Pons (tissue), 1 donor: ENCODE measurements around the gene HTATIP2.
"Not testable (repeated sequence)": the region's sequence is repeated elsewhere in the genome, so short reads cannot be mapped to it uniquely, and the experiment has no call there.

Experiments used
- DNase-seq: peaks from one replicate; pipeline ENCODE4 v3.0.0-alpha.2; 2016; ENCODE audit warnings: low spot score

Gene HTATIP2

DNA sequence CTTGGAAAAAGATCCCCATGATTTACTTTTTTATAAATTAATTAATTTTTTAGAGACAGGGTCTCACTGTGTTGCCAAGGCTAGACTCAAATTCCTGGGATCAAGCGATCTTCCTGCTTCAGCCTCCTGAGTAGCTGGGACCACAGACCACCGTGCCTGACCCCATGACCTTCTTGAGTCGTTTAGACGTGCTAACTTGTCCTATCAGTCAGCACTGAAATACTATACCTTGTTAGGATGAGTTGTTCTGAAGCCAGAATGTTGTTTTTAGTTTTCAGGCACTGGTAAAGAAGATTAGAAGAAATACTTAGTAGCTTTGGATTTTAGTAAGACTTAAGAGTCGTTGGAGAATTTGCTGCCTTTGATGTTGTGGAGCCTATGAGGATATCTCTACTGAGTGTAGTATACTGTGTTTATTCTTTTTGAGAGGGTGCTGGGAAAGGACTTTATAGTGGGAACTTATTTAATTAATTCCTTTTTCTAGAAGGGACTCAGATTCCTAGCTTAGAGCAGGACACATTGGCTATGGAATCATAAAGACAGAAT, 8.6 kb downstream of the HTATIP2 start:
- no peak for DNase-seq

DNA sequence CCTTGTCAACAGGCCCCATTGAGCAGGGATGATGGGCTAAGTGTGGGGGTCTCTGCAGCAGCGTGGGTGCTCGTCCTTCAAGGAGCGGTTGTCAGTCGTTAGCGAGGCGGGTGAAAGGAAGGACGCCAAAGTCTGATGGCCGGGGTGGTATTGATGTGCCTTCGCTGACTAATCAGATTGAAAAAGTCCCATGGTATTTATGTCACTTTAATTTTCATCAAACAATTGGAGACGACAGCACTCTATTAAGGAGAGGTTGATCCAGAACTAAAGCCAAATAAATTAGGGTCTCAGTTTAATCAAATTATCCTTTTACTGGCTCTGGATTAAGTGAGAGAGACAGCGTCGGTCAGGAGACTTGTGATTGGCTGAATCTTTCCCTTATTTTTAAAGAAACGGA, 9.6 kb downstream of the HTATIP2 start:
- DNase-seq, result no peak

GRCh38 chr11:20373568-20374209, 10.2 kb downstream of the HTATIP2 start:
- DNase-seq, result no peak

GRCh38 chr11:20374741-20375300, 11.3 kb downstream of the HTATIP2 start:
- no peak for DNase-seq

DNA sequence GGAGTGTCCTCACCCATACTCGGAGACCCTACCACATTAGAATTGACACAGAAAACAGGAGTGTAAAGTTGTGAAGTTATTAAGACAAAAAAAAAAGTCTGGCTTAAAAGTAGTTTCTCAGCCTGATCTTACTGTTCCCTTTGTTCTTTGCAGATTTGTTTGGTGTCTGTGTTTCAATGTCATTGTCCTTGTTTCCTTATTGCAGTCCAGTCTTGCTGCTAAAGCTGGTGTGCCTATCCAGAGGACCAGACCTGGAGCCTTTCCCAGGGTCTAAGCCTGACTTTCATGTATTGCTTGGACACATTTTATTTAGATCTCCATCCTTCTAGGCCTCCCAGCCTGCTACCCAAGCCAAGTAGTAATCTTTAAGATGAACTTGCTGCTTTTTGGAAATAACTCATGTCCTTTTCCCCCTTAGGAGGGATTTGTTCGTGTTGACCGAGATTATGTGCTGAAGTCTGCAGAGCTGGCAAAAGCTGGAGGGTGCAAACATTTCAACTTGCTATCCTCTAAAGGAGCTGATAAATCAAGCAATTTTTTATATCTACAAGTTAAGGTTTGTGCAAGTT, 12.7 kb downstream of the HTATIP2 start:
- DNase-seq, result no peak

DNA sequence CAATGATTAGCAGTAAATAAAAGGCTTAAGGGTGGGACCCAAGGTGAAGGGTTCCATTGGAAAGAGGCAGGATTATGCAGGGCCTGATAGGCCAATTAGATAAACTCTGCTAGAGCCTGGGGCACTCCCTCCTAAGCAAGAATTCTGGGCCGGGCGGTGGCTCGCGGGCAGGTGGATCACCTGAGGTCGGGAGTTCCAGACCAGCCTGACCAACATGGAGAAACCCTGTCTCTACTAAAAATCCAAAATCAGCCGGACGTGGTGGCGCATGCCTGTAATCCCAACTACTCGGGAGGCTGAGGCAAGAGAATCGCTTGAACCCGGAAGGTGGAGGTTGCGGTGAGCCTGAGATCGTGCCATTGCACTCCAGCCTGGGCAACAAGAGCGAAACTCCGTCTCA, 22.5 kb downstream of the HTATIP2 start:
- DNase-seq, result not testable (repeated sequence)

DNA sequence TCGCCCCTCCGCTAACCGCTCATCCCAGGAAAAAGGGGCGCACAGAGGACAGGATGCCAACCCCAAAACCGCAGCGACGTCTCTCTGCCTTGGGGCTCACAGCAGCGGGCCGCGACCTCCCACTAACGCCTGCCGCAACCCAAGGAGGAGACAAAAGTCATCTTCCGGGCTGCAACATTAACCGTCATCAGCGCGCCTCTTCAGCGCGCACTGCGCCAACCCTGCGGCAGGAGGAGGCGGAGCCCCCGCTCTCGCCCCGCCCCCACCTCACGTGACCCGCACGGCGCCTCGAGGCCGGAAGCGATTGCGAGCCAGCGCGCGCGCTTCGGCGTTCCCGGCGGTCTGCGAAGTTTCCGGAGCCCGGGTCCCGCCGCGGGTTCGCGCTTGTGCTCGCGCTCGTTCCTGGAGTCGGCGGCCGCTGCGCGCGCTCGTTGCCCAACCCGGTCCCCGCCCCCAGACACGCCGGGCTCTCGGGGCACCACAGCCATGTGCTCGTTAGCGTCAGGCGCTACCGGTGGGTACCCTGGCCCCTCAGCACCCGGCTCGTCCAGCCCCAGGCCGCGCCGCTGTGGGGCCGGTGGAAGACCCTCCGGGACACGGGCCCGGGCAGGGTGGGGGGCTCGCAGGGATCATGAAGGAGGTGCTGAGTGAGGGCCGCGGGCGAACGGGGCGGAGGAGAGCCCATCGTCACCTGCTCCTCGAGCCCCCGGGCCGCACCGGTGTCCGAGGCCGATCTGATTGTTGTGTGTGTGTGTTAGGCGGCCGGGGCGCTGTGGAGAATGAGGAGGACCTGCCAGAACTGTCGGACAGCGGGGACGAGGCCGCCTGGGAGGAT, 24.0 kb downstream of the HTATIP2 start, which contains the start of gene PRMT3:
TSS of gene PRMT3 (plus strand) at position 456 of the 835 bp plus-strand sequence. CDS start at position 487, 31 bp downstream.
- DNase-seq, result peak; percentile 89

- DNase-seq, result no peak
Observed at GRCh38 chr11:20388096-20389055, 24.9 kb downstream of the HTATIP2 start.

GRCh38 chr11:20397281-20397680, 33.8 kb downstream of the HTATIP2 start:
- peak; percentile 56 for DNase-seq

DNA sequence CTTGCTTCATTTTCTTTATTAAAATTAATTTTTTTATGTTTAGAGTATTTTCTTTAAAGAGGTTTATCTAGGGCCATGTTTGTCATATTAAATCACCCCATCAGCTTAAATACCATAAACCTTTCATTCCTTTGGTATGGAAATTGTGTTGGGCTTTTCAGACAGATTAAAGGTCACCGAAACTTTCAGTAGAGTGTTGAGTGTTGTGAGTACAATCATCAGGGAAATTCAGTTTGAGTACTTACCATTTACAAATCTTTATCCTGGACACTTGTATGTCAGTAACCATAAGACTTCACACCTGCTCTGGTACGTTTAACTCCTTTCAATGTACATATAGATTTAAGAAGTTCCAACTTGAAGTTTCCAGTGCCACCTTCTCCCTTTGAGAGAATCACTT, 36.0 kb downstream of the HTATIP2 start:
- DNase-seq, result no peak

GRCh38 chr11:20403059-20403458, 39.5 kb downstream of the HTATIP2 start:
- DNase-seq, result no peak

DNA sequence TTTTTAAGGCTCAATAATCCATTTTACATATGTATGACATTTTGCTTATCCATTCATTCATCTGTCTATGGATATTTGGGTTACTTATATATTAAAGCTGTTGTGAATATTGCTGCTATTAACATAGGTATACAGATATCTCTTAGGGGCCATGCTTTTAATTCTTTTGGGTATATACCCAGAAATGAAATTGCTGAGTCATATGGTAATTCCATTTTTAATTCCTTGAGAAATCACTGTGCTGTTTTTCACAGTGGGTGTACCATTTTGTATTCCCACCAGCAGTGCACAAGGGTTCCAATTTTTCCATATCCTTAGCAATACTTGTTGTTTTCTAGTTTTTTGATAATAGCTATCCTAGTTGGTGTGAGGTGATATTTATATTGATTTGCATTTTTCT, 43.0 kb downstream of the HTATIP2 start:
- DNase-seq, result no peak

DNA sequence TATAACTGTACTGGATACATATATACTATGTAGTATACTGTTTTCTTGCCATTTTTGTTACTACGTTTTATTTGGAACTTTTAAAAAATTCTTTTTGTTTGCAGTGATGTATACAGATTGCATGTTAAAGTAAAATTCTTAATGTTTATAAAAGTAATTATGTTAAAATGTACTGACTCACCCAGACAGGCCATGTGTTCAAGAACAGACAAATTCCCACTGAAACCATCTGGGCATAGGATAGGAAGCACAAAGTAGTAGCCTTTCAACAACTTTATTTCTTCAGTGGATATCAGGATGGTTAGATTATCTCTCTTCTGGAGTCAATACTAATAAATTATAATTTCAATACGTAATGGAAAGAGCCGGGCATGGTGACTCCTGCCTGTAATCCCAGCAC, 43.8 kb downstream of the HTATIP2 start:
- no peak for DNase-seq

DNA sequence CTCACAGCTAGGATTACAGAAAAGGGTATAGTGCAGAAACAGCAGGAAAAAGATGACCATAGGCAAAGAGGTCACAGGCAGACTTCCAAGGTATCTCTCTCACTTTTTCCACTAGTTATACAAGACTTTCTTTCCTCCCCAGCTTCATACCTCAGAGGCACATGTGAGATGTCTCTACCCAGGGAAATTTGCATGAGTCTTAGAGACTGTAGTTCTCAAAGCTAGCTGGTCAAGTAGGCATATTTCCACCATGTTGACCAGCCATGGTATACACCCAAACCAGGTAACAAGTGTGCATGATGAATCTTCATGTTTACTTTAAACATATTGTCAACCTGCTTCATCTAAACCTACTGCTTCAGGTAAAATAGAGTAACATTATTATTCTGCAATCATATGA, 51.9 kb downstream of the HTATIP2 start:
- no peak for DNase-seq

DNA sequence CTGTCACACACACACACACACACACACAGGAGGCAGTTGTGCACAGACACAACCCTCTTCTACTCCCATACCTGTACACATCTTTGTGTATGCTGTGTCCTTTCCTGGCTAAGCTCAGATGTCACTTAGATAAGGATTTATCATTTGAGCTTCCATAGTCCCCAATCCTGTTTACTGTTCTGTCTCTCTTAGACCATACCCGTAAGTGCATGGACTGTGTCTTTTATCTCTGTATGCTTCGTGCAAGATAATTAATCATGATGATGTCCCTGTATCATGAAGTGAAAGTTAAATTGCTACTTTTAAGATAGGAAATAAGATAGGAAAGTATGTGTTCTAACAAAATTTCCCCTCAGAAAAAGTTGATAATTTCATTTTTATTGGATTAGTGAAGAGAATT, 54.3 kb downstream of the HTATIP2 start:
- no peak for DNase-seq

- no peak for DNase-seq
Observed at GRCh38 chr11:20421946-20422345, 58.4 kb downstream of the HTATIP2 start.

GRCh38 chr11:20429216-20429615, 65.7 kb downstream of the HTATIP2 start:
- no peak for DNase-seq
